Right lobe of liver (tissue), 6 donors: ENCODE results near the gene SIGLEC10. TPM values are rescaled to one million over a fixed set of nuclear protein-coding genes. Genes with fewer than 3 reads are reported as not detected.

Experiments
- ATAC-seq, 4 donors: fragments of 200-7000 bp; cut with Tn5 transposase; one replicate each; pipeline ENCODE4 v1.9.1; 2020; ENCODE audit warnings: mild to moderate bottlenecking in 4 of 4, moderate library complexity in 4 of 4
- DNase-seq, 3 donors: peaks; one replicate each; pipeline ENCODE4 v3.0.0-alpha.2; 2020
- H3K27ac ChIP-seq, 3 donors: fragments of 200-600 bp; one replicate each; pipeline ENCODE4 v1.8.0; 2022
- H3K27me3 ChIP-seq, 2 donors: fragments of 200-600 bp; one replicate each; pipeline ENCODE4 v1.8.0; 2022
- H3K36me3 ChIP-seq, 4 donors: fragments of 200-600 bp; sonication (generic) in 1 of 4; one replicate each; pipeline versions ENCODE4 v1.5.1 to v1.8.0; 2017 to 2022; ENCODE audit warnings: control low read depth in 1 of 4
- H3K4me1 ChIP-seq, 4 donors: fragments of 200-600 bp; sonication (generic) in 1 of 4; one replicate each; pipeline versions ENCODE4 v1.5.1 to v1.8.0; 2017 to 2022; ENCODE audit warnings: control low read depth in 1 of 4
- H3K4me3 ChIP-seq, 3 donors: fragments of 200-600 bp; one replicate each; pipeline ENCODE4 v1.8.0; 2022
- H3K9me3 ChIP-seq, 4 donors: fragments of 200-600 bp; sonication (generic) in 1 of 4; one replicate each; pipeline versions ENCODE4 v1.5.1 to v1.8.0; 2017 to 2022; ENCODE audit warnings: control low read depth in 1 of 4
- CTCF ChIP-seq, 4 donors: fragments of 200-600 bp in 3 of 4; fragments of 450-650 bp in 1 of 4; IDR thresholded peaks; one replicate each; pipeline versions ENCODE4 v1.5.1 to v1.8.0; 2016 to 2022; ENCODE audit warnings: antibody characterized with exemption in 4 of 4, mild to moderate bottlenecking in 2 of 4
- POLR2A ChIP-seq: fragments of 450-650 bp; IDR thresholded peaks from one replicate; pipeline ENCODE4 v1.6.1; 2017; ENCODE audit warnings: antibody characterized with exemption, mild to moderate bottlenecking
- WGBS: methylation state at CpG from one replicate; pipeline ENCODE4 v1.1.6; 2018; ENCODE audit warnings: low coverage, low lambda C conversion rate; ENCODE audit not compliant: insufficient coverage; ENCODE audit errors: missing lambda C conversion rate; 5-methylcytosine and 5-hydroxymethylcytosine counted together
- intact Hi-C, 2 donors: fragments of 100-400 bp; cut with DNase I; formaldehyde crosslinking; loops; one replicate each; pipeline versions ENCODE4 v1.11.2 to v1.14.1; 2022
- total RNA-seq, 6 experiments: library from RNA; depleted of rRNA in 2 of 6; stranded (reverse); fragments of >200 nt in 2 of 6; fragmentation: NEBNext Ultra II Directional in 3 of 6; extraction: Animal tissue kit (Norgen Biotek cat#: 25700) in 3 of 6; gene quantifications; one replicate each; pipeline versions ENCODE4 v1.1.0 to v1.2.4, GENCODE V29; 2016 to 2023
- donor health status: DM: no; HTN: yes; CAD: no.
- donor health status: DM: no; HTN: no; CAD: no.
- donor health status: DM: no; HTN: no; CAD: no.
- donor health status: DM: no; HTN: yes; CAD: no.
- donor health status: DM: no; HTN: yes; CAD: no.

The SIGLEC10 gene
- total RNA-seq, 6 experiments from 2014 or later = 2.0 to 12.4 (median 5.6) TPM

GRCh38 chr19:51382004-51382403 lies 35.4 kb downstream of the SIGLEC10 start:
- no peak overlapping the region for H3K4me3 ChIP-seq
- DNase-seq = no peak
- intact Hi-C loops = no loop called here
- H3K9me3 ChIP-seq = no peaks in the 10 kb centered on the region
- H3K36me3 ChIP-seq = no peaks in the 10 kb centered on the region
- H3K4me1 ChIP-seq = no peaks in the 10 kb centered on the region
- ATAC-seq = no peak
- TF ChIP-seq POLR2A (no peak), CTCF (IDR thresholded peaks at IDR 0.05) (no peak)
- 94% methylated on average over 4 of the region's 4 CpGs for WGBS
- H3K27ac ChIP-seq = no peak overlapping the region
- no peaks in the 10 kb centered on the region for H3K27me3 ChIP-seq

GRCh38 chr19:51380379-51380778 lies 37.1 kb downstream of the SIGLEC10 start:
- no peak for DNase-seq
- Histone ChIP-seq H3K4me3 (no peak overlapping the region), H3K27me3 (no peaks in the 10 kb centered on the region), H3K4me1 (no peaks in the 10 kb centered on the region), H3K27ac (no peak overlapping the region), H3K36me3 (no peaks in the 10 kb centered on the region), H3K9me3 (no peaks in the 10 kb centered on the region)
- ATAC-seq = peak in 1 of 4 donors; percentile 10
- intact Hi-C loops = no loop called here
- 86% methylated on average over 7 of the region's 9 CpGs for WGBS
- TF ChIP-seq CTCF (IDR thresholded peaks at IDR 0.05) = no peak
- TF ChIP-seq POLR2A = no peak

- no peaks in the 10 kb centered on the region for H3K27me3 ChIP-seq
- intact Hi-C loops = no loop called here
- H3K4me1 ChIP-seq = no peaks in the 10 kb centered on the region
- no peak for ATAC-seq
- WGBS = 94% methylated on average over 2 of the region's 2 CpGs
- H3K9me3 ChIP-seq = no peaks in the 10 kb centered on the region
- TF ChIP-seq POLR2A (no peak), CTCF (IDR thresholded peaks at IDR 0.05) (no peak)
- H3K4me3 ChIP-seq = no peak overlapping the region
- H3K27ac ChIP-seq = no peak overlapping the region
- no peak for DNase-seq
- H3K36me3 ChIP-seq = no peaks in the 10 kb centered on the region
Measured at GRCh38 chr19:51377422-51377821, 40.0 kb downstream of the SIGLEC10 start.

- Histone ChIP-seq H3K4me1 (no peaks in the 10 kb centered on the region), H3K9me3 (no peaks in the 10 kb centered on the region), H3K27me3 (no peaks in the 10 kb centered on the region), H3K36me3 (no peaks in the 10 kb centered on the region), H3K27ac (no peak overlapping the region), H3K4me3 (no peak overlapping the region)
- TF ChIP-seq POLR2A (no peak), CTCF (IDR thresholded peaks at IDR 0.05) (no peak)
- intact Hi-C loops = no loop called here
- ATAC-seq (no peak), DNase-seq (peak in 1 of 3 donors; percentile 22)
- 67% methylated on average over 4 of the region's 11 CpGs for WGBS
Measured at GRCh38 chr19:51375504-51376221, 41.8 kb downstream of the SIGLEC10 start.
